HCT116 (cell line): ENCODE results near the gene EMC1. TPM values are rescaled to one million over a fixed set of nuclear protein-coding genes. Genes with fewer than 3 reads are reported as not detected.

ENCODE experiments used
- ATAC-seq: fragments of 200-7000 bp; cut with Tn5 transposase; 2 replicates; pipeline ENCODE4 v1.9.1; 2020; ENCODE audit warnings: mild to moderate bottlenecking, moderate library complexity
- BruUV-seq: library from RNA; stranded (reverse); fragments of 400-500 nt; replicated peaks from 2 replicates; lab custom pipeline; 2021; lab: Mats Ljungman, UMichigan
- CTCF ChIA-PET: fragments of 300-600 bp; sonication (Branson Sonifier 250); formaldehyde crosslinking; loops from one replicate; lab custom pipeline; 2021; ENCODE audit warnings: antibody characterized with exemption; lab: Charles Lee
- POLR2A ChIA-PET: fragments of 300-600, 350-600 bp; sonication (Branson Sonifier 250); formaldehyde crosslinking; loops from one replicate; lab custom pipeline; 2021; ENCODE audit warnings: antibody characterized with exemption; lab: Charles Lee
- RAD21 ChIA-PET, 2 experiments: fragments of 300-600 bp; sonication (Branson Sonifier 250); formaldehyde crosslinking; loops; one replicate each; lab custom pipeline; 2023; ENCODE audit warnings: low total read pairs in 2 of 2; ENCODE audit not compliant: uncharacterized antibody in 2 of 2, unreplicated experiment in 2 of 2, low non-redundant PET in 1 of 2; lab: Charles Lee
- DNase-seq: peaks from one replicate; pipeline ENCODE4 v3.0.0-alpha.2; 2010; ENCODE audit warnings: low read depth, low spot score
- H2AFZ ChIP-seq: fragments of 200-600 bp; shearing (Covaris generic), sonication (generic); 2 replicates; pipeline ENCODE4 v1.6.1; 2017; ENCODE audit warnings: low read depth, mixed run types, mixed read lengths, antibody characterized with exemption, low read length; ENCODE audit not compliant: poor library complexity, severe bottlenecking
- H3K27ac ChIP-seq: 2 replicates; pipeline ENCODE4 v1.5.1; 2012; ENCODE audit warnings: low read depth, low read length
- H3K27me3 ChIP-seq: fragments of 200-600 bp; sonication (generic); 2 replicates; pipeline ENCODE4 v1.6.1; 2016; ENCODE audit warnings: mixed run types, low read length, mixed read lengths; ENCODE audit not compliant: insufficient read depth
- H3K36me3 ChIP-seq, 2 experiments: fragments of 200-500 bp in 1 of 2; fragments of 200-600 bp in 1 of 2; sonication (Bioruptor generic) in 1 of 2; sonication (generic) in 1 of 2; 2 replicates each; pipeline versions ENCODE4 v1.5.1 to v1.6.1; 2014 to 2016; ENCODE audit warnings: low read length in 2 of 2, inconsistent platforms in 1 of 2, mixed read lengths in 1 of 2, mixed run types in 1 of 2; ENCODE audit not compliant: insufficient read depth in 2 of 2, control insufficient read depth in 1 of 2
- H3K4me1 ChIP-seq, 2 experiments: fragments of 200-600 bp in 1 of 2; sonication (generic) in 1 of 2; 2 replicates each; pipeline versions ENCODE4 v1.5.1 to v1.6.1; 2012 to 2017; ENCODE audit warnings: low read length in 2 of 2, inconsistent platforms in 1 of 2, mild to moderate bottlenecking in 1 of 2, mixed read lengths in 1 of 2, mixed run types in 1 of 2, moderate library complexity in 1 of 2; ENCODE audit not compliant: insufficient read depth in 2 of 2, control insufficient read depth in 1 of 2
- H3K4me2 ChIP-seq: fragments of 200-600 bp; sonication (generic); 2 replicates; pipeline ENCODE4 v1.6.1; 2017; ENCODE audit warnings: mixed run types, low read length, mixed read lengths
- H3K4me3 ChIP-seq, 2 experiments: fragments of 200-600 bp in 1 of 2; sonication (generic) in 1 of 2; replicated peaks in 1 of 2; 2 replicates each; pipeline ENCODE4 v1.5.1; 2011 to 2016; ENCODE audit warnings: low read length in 2 of 2, control low read depth in 1 of 2, low read depth in 1 of 2, mild to moderate bottlenecking in 1 of 2, mixed read lengths in 1 of 2, mixed run types in 1 of 2
- H3K79me2 ChIP-seq: fragments of 200-600 bp; sonication (generic); 2 replicates; pipeline ENCODE4 v1.6.1; 2017; ENCODE audit warnings: mild to moderate bottlenecking, mixed run types, low read length, moderate library complexity, mixed read lengths; ENCODE audit not compliant: insufficient read depth
- H3K9ac ChIP-seq: fragments of 200-600 bp; sonication (generic); 2 replicates; pipeline ENCODE4 v1.6.1; 2016; ENCODE audit warnings: low read length, mixed read lengths
- H3K9me2 ChIP-seq: fragments of 200-600 bp; sonication (generic), shearing (Covaris generic); 2 replicates; pipeline ENCODE4 v1.6.1; 2017; ENCODE audit warnings: mixed run types, mild to moderate bottlenecking, moderate library complexity; ENCODE audit not compliant: insufficient read depth
- H3K9me3 ChIP-seq, 2 experiments: fragments of 200-500 bp in 1 of 2; fragments of 200-600 bp in 1 of 2; sonication (Bioruptor generic) in 1 of 2; sonication (generic) in 1 of 2; 2 replicates each; pipeline ENCODE4 v1.6.1; 2014 to 2017; ENCODE audit warnings: low read length in 2 of 2, mixed read lengths in 2 of 2, inconsistent platforms in 1 of 2, low read depth in 1 of 2, mild to moderate bottlenecking in 1 of 2, mixed run types in 1 of 2, moderate library complexity in 1 of 2; ENCODE audit not compliant: control insufficient read depth in 1 of 2, insufficient read depth in 1 of 2
- H4K20me1 ChIP-seq: fragments of 200-600 bp; sonication (generic), shearing (Covaris generic); 2 replicates; pipeline ENCODE4 v1.6.1; 2017; ENCODE audit warnings: mixed run types, mild to moderate bottlenecking, moderate library complexity; ENCODE audit not compliant: insufficient read depth
- CBX3 ChIP-seq: IDR thresholded peaks from 2 replicates; pipeline ENCODE4 v1.6.1; 2012; ENCODE audit warnings: low read depth
- EGR1 ChIP-seq: IDR thresholded peaks from 2 replicates; pipeline ENCODE4 v1.6.1; 2012; ENCODE audit warnings: low read depth
- ELF1 ChIP-seq: IDR thresholded peaks from 2 replicates; pipeline ENCODE4 v1.6.1; 2012; ENCODE audit warnings: low read depth, borderline replicate concordance
- EZH2 ChIP-seq: fragments of 200-600 bp; sonication (generic); IDR thresholded peaks from 2 replicates; pipeline ENCODE4 v1.6.1; 2017; ENCODE audit warnings: antibody characterized with exemption, mixed run types
- FOSL1 ChIP-seq: IDR thresholded peaks from 2 replicates; pipeline ENCODE4 v1.6.1; 2012; ENCODE audit warnings: low read depth
- POLR2A ChIP-seq: IDR thresholded peaks from 2 replicates; pipeline ENCODE4 v1.7.0; 2011; ENCODE audit warnings: borderline replicate concordance; ENCODE audit not compliant: insufficient read depth, insufficient read length; ENCODE audit errors: extremely low read depth
- POLR2AphosphoS5 ChIP-seq: IDR thresholded peaks from 2 replicates; pipeline ENCODE4 v1.6.1; 2011; ENCODE audit warnings: mild to moderate bottlenecking, low read depth, low read length, moderate library complexity
- RAD21 ChIP-seq: IDR thresholded peaks from 2 replicates; pipeline ENCODE4 v1.6.1; 2012; ENCODE audit warnings: low read depth, mild to moderate bottlenecking
- REST ChIP-seq: IDR thresholded peaks from 2 replicates; pipeline ENCODE4 v1.6.1; 2012; ENCODE audit warnings: low read depth
- SIN3A ChIP-seq: IDR thresholded peaks from 2 replicates; pipeline ENCODE4 v1.6.1; 2012; ENCODE audit warnings: low read depth
- SP1 ChIP-seq: IDR thresholded peaks from 2 replicates; pipeline ENCODE4 v1.6.1; 2012; ENCODE audit warnings: low read depth
- TCF7L2 ChIP-seq: IDR thresholded peaks from 2 replicates; pipeline ENCODE4 v1.7.0; 2011; ENCODE audit warnings: borderline replicate concordance, inconsistent platforms; ENCODE audit not compliant: insufficient read depth, insufficient read length; ENCODE audit errors: extremely low read depth
- YY1 ChIP-seq: IDR thresholded peaks from 2 replicates; pipeline ENCODE4 v1.6.1; 2011; ENCODE audit warnings: low read length, low read depth, moderate library complexity, mild to moderate bottlenecking; ENCODE audit not compliant: insufficient replicate concordance; ENCODE audit errors: extremely low read depth
- ZBTB33 ChIP-seq: IDR thresholded peaks from 2 replicates; pipeline ENCODE4 v1.6.1; 2011; ENCODE audit warnings: mild to moderate bottlenecking, low read length, moderate library complexity; ENCODE audit not compliant: insufficient replicate concordance; ENCODE audit errors: extremely low read depth
- ZNF274 ChIP-seq: fragments of 200-500 bp; sonication (Bioruptor generic); IDR thresholded peaks from 2 replicates; pipeline ENCODE4 v1.6.1; 2014; ENCODE audit warnings: mild to moderate bottlenecking, low read depth, low read length, inconsistent platforms
- intact Hi-C: fragments of 100-400 bp; cut with micrococcal nuclease; formaldehyde crosslinking; loops from 2 replicates; pipeline ENCODE4 v1.10.0; 2022
- total RNA-seq: library from RNA; stranded (reverse); gene quantifications from one replicate; pipeline ENCODE4 v1.2.1, GENCODE V29; 2021; ENCODE audit not compliant: unreplicated experiment
- TF ChIP-seq, protein P1 (sequence below): IDR thresholded peaks from 2 replicates; pipeline ENCODE4 v1.6.1; 2012
- TF ChIP-seq, protein P2 (sequence below), 3 experiments: fragments of 200-600 bp in 1 of 3; sonication (generic) in 1 of 3; IDR thresholded peaks in 2 of 3; conservative IDR thresholded peaks in 1 of 3; 2 replicates each; pipeline ENCODE4 v1.5.1; 2012 to 2017; ENCODE audit warnings: low read depth in 2 of 3, low read length in 2 of 3, antibody characterized with exemption in 1 of 3, borderline replicate concordance in 1 of 3, control low read depth in 1 of 3, mild to moderate bottlenecking in 1 of 3, mixed read lengths in 1 of 3, mixed run types in 1 of 3, moderate library complexity in 1 of 3; ENCODE audit not compliant: insufficient read depth in 1 of 3
- TF ChIP-seq, protein P3 (sequence below): IDR thresholded peaks from 2 replicates; pipeline ENCODE4 v1.6.1; 2012

Gene EMC1
- total RNA-seq, 1 experiment from 2014 or later, result 66.6 TPM

GRCh38 chr1:19255288-19255687 lies 4.0 kb upstream of the EMC1 start (continued):
- TF ChIP-seq ELF1 (no peak), SIN3A (no peak), SP1 (no peak)

DNA sequence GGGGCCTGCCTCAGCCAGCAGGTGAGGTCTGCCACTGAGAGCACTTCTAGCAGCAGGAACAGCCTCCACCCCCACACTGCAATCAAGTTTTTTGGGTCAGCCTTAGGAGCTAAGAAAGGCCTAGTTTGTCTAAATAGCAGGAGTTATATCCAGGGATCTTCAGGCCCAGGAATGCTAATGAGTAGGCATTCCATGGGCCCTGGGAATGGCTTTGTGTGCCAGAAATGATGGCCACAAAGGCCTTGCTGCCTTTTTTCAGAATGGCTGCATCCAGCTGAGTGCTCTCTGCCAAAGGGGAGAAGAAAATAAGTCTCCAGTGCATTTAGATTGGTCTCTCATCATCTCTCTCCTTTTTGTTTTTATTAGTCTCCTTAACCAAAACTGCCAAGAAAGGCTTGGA lies 3.1 kb upstream of the EMC1 start:
- Histone ChIP-seq H3K36me3 (peaks cover 15 to 56% of the 10 kb centered on the region in 2 experiments; a peak in 3 of 4 replicates), H3K9ac (no peak overlapping the region), H3K4me3 (no peak overlapping the region), H3K27ac (no peak overlapping the region), H3K4me2 (no peak overlapping the region; the same call in 1 of the 2 replicates), H4K20me1 (peaks cover 20% of the 10 kb centered on the region; the same call in 1 of the 2 replicates), H3K9me2 (no peaks in the 10 kb centered on the region), H2AFZ (no peak overlapping the region), H3K27me3 (no peaks in the 10 kb centered on the region), H3K9me3 (no peaks in the 10 kb centered on the region), H3K4me1 (peaks cover 17 to 24% of the 10 kb centered on the region in 2 experiments), H3K79me2 (peaks cover 85% of the 10 kb centered on the region)
- no TSS peak for BruUV-seq
- CTCF ChIA-PET, result no interaction called here
- RAD21 ChIA-PET, result interaction anchor here in 1 of 2 experiments (0.7 kb wide), 1 partner anchor 178 kb away, joined by 4 read pairs; no protein-coding TSS in a partner anchor
- POLR2A ChIA-PET, result no interaction called here
- ATAC-seq (no peak), DNase-seq (no peak)
- intact Hi-C loops, result loop anchor here (5.0 kb wide), 1 partner anchor 393 kb away; no protein-coding TSS in a partner anchor
- TF ChIP-seq TCF7L2 (no peak), EGR1 (no peak), POLR2A (no peak), POLR2AphosphoS5 (no peak), FOSL1 (no peak), REST (no peak), ZBTB33 (no peak), EZH2 (no peak), YY1 (no peak), CBX3 (no peak), SIN3A (no peak), ZNF274 (no peak), RAD21 (no peak), ELF1 (no peak)
- TF ChIP-seq, protein P1, sequence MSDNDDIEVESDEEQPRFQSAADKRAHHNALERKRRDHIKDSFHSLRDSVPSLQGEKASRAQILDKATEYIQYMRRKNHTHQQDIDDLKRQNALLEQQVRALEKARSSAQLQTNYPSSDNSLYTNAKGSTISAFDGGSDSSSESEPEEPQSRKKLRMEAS, result no peak
- TF ChIP-seq, protein P2, sequence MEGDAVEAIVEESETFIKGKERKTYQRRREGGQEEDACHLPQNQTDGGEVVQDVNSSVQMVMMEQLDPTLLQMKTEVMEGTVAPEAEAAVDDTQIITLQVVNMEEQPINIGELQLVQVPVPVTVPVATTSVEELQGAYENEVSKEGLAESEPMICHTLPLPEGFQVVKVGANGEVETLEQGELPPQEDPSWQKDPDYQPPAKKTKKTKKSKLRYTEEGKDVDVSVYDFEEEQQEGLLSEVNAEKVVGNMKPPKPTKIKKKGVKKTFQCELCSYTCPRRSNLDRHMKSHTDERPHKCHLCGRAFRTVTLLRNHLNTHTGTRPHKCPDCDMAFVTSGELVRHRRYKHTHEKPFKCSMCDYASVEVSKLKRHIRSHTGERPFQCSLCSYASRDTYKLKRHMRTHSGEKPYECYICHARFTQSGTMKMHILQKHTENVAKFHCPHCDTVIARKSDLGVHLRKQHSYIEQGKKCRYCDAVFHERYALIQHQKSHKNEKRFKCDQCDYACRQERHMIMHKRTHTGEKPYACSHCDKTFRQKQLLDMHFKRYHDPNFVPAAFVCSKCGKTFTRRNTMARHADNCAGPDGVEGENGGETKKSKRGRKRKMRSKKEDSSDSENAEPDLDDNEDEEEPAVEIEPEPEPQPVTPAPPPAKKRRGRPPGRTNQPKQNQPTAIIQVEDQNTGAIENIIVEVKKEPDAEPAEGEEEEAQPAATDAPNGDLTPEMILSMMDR (IDR thresholded peaks at IDR 0.05 in 2 of 3, conservative IDR thresholded peaks at IDR 0.05 in 1 of 3; ENCODE audit: borderline replicate concordance in 1 of 3, insufficient read depth in 1 of 3, low read depth in 2 of 3, low read length in 2 of 3), result no peak
- TF ChIP-seq, protein P3, sequence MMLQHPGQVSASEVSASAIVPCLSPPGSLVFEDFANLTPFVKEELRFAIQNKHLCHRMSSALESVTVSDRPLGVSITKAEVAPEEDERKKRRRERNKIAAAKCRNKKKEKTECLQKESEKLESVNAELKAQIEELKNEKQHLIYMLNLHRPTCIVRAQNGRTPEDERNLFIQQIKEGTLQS, result no peak
